Measurements from ENCODE around the gene PRKCE. TPM values are rescaled to one million over a fixed set of nuclear protein-coding genes. Genes with fewer than 3 reads are reported as not detected.

PRKCE gene
- total and polyA plus RNA-seq, 2 of the 8 experiments (the other 6 are each of a cell fraction or from before 2014, with no cell fraction given) = 0.54 to 2.1 TPM

DNA sequence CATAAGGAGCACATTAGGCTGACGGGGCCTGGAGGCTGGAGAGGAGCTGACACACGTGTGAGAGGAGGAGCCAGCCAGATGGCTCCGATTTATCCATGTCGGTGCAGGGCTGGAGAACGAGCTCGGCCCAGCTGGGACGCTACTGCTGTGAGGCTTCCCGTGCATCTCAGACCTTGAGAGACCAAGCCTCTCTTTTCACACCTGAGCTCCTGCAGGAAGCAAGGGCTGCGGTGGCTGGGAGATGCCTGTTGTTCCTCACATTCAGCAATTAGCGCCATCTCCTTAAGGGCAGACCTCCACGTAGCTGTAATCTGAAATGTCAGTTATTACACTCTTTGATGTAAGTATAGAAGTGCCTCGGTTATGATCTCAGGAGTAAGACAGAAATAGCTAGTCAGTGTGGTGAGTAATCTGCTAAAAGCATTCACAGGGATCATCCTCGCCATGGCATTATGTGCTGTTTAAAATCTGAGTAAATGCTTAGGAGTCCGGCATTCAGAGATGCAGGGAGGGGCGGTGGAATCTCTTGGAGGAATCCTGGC, 107.9 kb downstream of the PRKCE start:
- no peak overlapping the region for H3K23ac ChIP-seq (ENCODE audit: insufficient read length)
- no peaks in the 10 kb centered on the region for H3K9me3 ChIP-seq (ENCODE audit: insufficient read depth in 2 of 2, low read depth in 1 of 2, low read length in 1 of 2)
- H3K4ac ChIP-seq (replicated peaks; ENCODE audit: insufficient read length, low read depth, low read length) = no peak overlapping the region
- no peaks in the 10 kb centered on the region for H3K79me2 ChIP-seq (ENCODE audit: control insufficient read depth in 1 of 2, insufficient read depth in 2 of 2, low read length in 2 of 2)
- no peak overlapping the region for H4K5ac ChIP-seq (ENCODE audit: insufficient read length, low read depth, low read length)
- no peaks in the 10 kb centered on the region for H3K79me1 ChIP-seq (ENCODE audit: low read depth, low read length)
- H3K18ac ChIP-seq (ENCODE audit: extremely low read depth, low read length) = no peak overlapping the region
- no peak overlapping the region for H3K27ac ChIP-seq (ENCODE audit: low read depth, low read length)
- CTCF ChIA-PET (ENCODE audit: partially characterized antibody) = interaction anchor here (1.0 to 1.9 kb wide), 5 partner anchors 19 to 635 kb away, joined by 3 to 9 read pairs (median 3); no protein-coding TSS in a partner anchor
- H2AFZ ChIP-seq (ENCODE audit: low read length) = no peak overlapping the region
- no peak overlapping the region for H2AK5ac ChIP-seq (ENCODE audit: low read depth, low read length)
- POLR2A ChIA-PET (ENCODE audit: partially characterized antibody) = no interaction called here
- no peaks in the 10 kb centered on the region for H4K20me1 ChIP-seq (replicated peaks in 1 of 2; ENCODE audit: control insufficient read depth in 1 of 2, insufficient read depth in 2 of 2, low read length in 2 of 2)
- WGBS, 2 experiments (ENCODE audit: extremely low coverage in 1 of 2, insufficient coverage in 1 of 2, insufficient read length in 1 of 2, insufficient replicate concordance in 2 of 2, low coverage in 1 of 2, low lambda C conversion rate in 2 of 2, missing lambda C conversion rate in 1 of 2) = 91% methylated on average over 15 of the region's 15 CpGs; no CpG with 5 or more reads in 1 of the 2 experiments
- H3K4me2 ChIP-seq (ENCODE audit: insufficient read depth in 1 of 2, low read depth in 2 of 2, low read length in 2 of 2) = no peak overlapping the region
- H3K14ac ChIP-seq (ENCODE audit: insufficient read length) = no peak overlapping the region
- no peaks in the 10 kb centered on the region for H3K36me3 ChIP-seq (ENCODE audit: control insufficient read depth in 2 of 4, insufficient read depth in 4 of 4, low read length in 3 of 4)
- H4K8ac ChIP-seq (ENCODE audit: extremely low read depth, insufficient read depth, low read length) = no peak overlapping the region
- no peak overlapping the region for H4K91ac ChIP-seq (replicated peaks; ENCODE audit: insufficient read length, low read length)
- FAIRE-seq (no peak), DNase-seq (ENCODE audit: low read depth in 1 of 2, low spot score in 2 of 2) (no peak)
- no peaks in the 10 kb centered on the region; a peak in 1 of 7 replicates for H3K27me3 ChIP-seq (replicated peaks in 1 of 4; ENCODE audit: control insufficient read depth in 3 of 4, extremely low read depth in 1 of 4, insufficient read depth in 3 of 4, low read length in 3 of 4)
- H3K23me2 ChIP-seq (ENCODE audit: low read depth, low read length) = no peaks in the 10 kb centered on the region
- no peak overlapping the region for H2BK20ac ChIP-seq (ENCODE audit: low read length)
- H2BK120ac ChIP-seq (replicated peaks; ENCODE audit: low read depth, low read length) = no peak overlapping the region
- no peak overlapping the region for H2BK5ac ChIP-seq (ENCODE audit: low read depth, low read length)
- 0 out of 7 replicates have a peak, but pooled peaks cover 0 to 1% (median 0%) of the 10 kb centered on the region in 4 experiments for H3K4me1 ChIP-seq (replicated peaks in 1 of 4; ENCODE audit: control insufficient read depth in 3 of 4, insufficient read depth in 4 of 4, low read length in 3 of 4)
- H2BK12ac ChIP-seq (ENCODE audit: low read depth, low read length) = no peak overlapping the region
- no peak overlapping the region for H3K4me3 ChIP-seq (ENCODE audit: extremely low read depth in 1 of 4, insufficient read depth in 2 of 4, low read depth in 3 of 4, low read length in 4 of 4)
- H2BK15ac ChIP-seq (ENCODE audit: low read length) = no peak overlapping the region
- no peak overlapping the region for H3K56ac ChIP-seq (replicated peaks; ENCODE audit: insufficient read length, low read depth, low read length)
- H3K9ac ChIP-seq (replicated peaks in 1 of 4; ENCODE audit: extremely low read depth in 1 of 4, low read depth in 3 of 4, low read length in 3 of 4) = no peak overlapping the region
- no peak for TF ChIP-seq JUND (IDR thresholded peaks at IDR 0.05; ENCODE audit: low read length)
- TF ChIP-seq GTF2F1 (IDR thresholded peaks at IDR 0.05; ENCODE audit: borderline replicate concordance, low read depth, low read length) = no peak
- TF ChIP-seq BCL11A (IDR thresholded peaks at IDR 0.05; ENCODE audit: low read depth in 2 of 2, low read length in 2 of 2) = no peak
- no peak for TF ChIP-seq ASH2L (IDR thresholded peaks at IDR 0.05; ENCODE audit: low read length)
- TF ChIP-seq CBX5 (IDR thresholded peaks at IDR 0.05; ENCODE audit: low read depth, low read length) = no peak
- TF ChIP-seq E2F6 (IDR thresholded peaks at IDR 0.05) = no peak
